Activated CD4-positive, alpha-beta T cell treated with anti-CD3 and anti-CD28 coated beads, Interleukin-2, Interleukin-6, amounts not matched to agents 100 ng/mL and 50 ng/mL, durations not matched to agents 16 hours and 8 hours (primary cell): Measurements from ENCODE around the gene ABCC2.
A peak's percentile ranks its signal among the peaks of the same experiment; 100 is the strongest.

Experiments used
- DNase-seq: peaks from one replicate; pipeline ENCODE4 v3.0.0-alpha.2; 2020

The ABCC2 gene

GRCh38 chr10:99775850-99776249, 6.6 kb upstream of the ABCC2 start:
- peak; percentile 18 for DNase-seq

GRCh38 chr10:99777918-99778714, 4.3 kb upstream of the ABCC2 start:
- no peak for DNase-seq

- peak; percentile 18 for DNase-seq
These were observed 3.1 kb upstream of the ABCC2 start for GRCh38 chr10:99779335-99779734.

- no peak for DNase-seq
These were observed 558 bp upstream of the ABCC2 start for GRCh38 chr10:99781734-99782429.

GRCh38 chr10:99784016-99784726, 1.7 kb downstream of the ABCC2 start:
- no peak for DNase-seq

- DNase-seq: no peak
These were observed 2.4 kb downstream of the ABCC2 start for GRCh38 chr10:99784727-99785441.

GRCh38 chr10:99785646-99786045, 3.2 kb downstream of the ABCC2 start:
- DNase-seq: no peak

- no peak for DNase-seq
These were observed 4.9 kb downstream of the ABCC2 start for GRCh38 chr10:99787311-99787710.

GRCh38 chr10:99787782-99788445, 5.5 kb downstream of the ABCC2 start:
- no peak for DNase-seq

- DNase-seq: no peak
These were observed 6.3 kb downstream of the ABCC2 start for GRCh38 chr10:99788598-99789256.

- DNase-seq: no peak
These were observed 9.4 kb downstream of the ABCC2 start for GRCh38 chr10:99791831-99792230.

- no peak for DNase-seq
These were observed 11.4 kb downstream of the ABCC2 start for GRCh38 chr10:99793819-99794218.

GRCh38 chr10:99796928-99797327, 14.5 kb downstream of the ABCC2 start:
- no peak for DNase-seq

- DNase-seq: no peak
These were observed 15.6 kb downstream of the ABCC2 start for GRCh38 chr10:99798031-99798430.

- no peak for DNase-seq
These were observed 16.5 kb downstream of the ABCC2 start for GRCh38 chr10:99798920-99799319.

GRCh38 chr10:99799613-99800012, 17.2 kb downstream of the ABCC2 start:
- DNase-seq: no peak

- DNase-seq: no peak
These were observed 22.0 kb downstream of the ABCC2 start for GRCh38 chr10:99804471-99804870.

GRCh38 chr10:99805190-99805589, 22.8 kb downstream of the ABCC2 start:
- no peak for DNase-seq

- no peak for DNase-seq
These were observed 23.7 kb downstream of the ABCC2 start for GRCh38 chr10:99806091-99806490.

GRCh38 chr10:99807786-99808185, 25.3 kb downstream of the ABCC2 start:
- DNase-seq: no peak

- no peak for DNase-seq
These were observed 25.8 kb downstream of the ABCC2 start for GRCh38 chr10:99808270-99808669.

- no peak for DNase-seq
These were observed 27.0 kb downstream of the ABCC2 start for GRCh38 chr10:99809481-99809880.
